ENCODE data around the gene KLRC4. TPM values are rescaled to one million over a fixed set of nuclear protein-coding genes. Genes with fewer than 3 reads are reported as not detected.

The KLRC4 gene, protein sequence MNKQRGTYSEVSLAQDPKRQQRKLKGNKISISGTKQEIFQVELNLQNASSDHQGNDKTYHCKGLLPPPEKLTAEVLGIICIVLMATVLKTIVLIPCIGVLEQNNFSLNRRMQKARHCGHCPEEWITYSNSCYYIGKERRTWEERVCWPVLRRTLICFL
- total RNA-seq, result not detected in 2 replicates

GRCh38 chr12:10409392-10409791 lies at the start of gene KLRC4:
KLRC4 (minus strand) TSS chr12:10409757; CDS start chr12:10409575, 182 bp downstream.

GRCh38 chr12:10453156-10453555 lies 43.6 kb upstream of the KLRC4 start, which contains the start of gene KLRC1:
KLRC1 (minus strand) TSS chr12:10453377; CDS start chr12:10451156, 2,221 bp downstream.

GRCh38 chr12:10435816-10436215 lies 26.3 kb upstream of the KLRC4 start, which contains the start of gene KLRC2:
KLRC2 (minus strand) TSS chr12:10436010; CDS start chr12:10435986, 24 bp downstream.

GRCh38 chr12:10420334-10420733 lies 10.8 kb upstream of the KLRC4 start, which contains the start of gene KLRC3:
KLRC3 (minus strand) TSS chr12:10420595; CDS start chr12:10420550, 45 bp downstream.

DNA sequence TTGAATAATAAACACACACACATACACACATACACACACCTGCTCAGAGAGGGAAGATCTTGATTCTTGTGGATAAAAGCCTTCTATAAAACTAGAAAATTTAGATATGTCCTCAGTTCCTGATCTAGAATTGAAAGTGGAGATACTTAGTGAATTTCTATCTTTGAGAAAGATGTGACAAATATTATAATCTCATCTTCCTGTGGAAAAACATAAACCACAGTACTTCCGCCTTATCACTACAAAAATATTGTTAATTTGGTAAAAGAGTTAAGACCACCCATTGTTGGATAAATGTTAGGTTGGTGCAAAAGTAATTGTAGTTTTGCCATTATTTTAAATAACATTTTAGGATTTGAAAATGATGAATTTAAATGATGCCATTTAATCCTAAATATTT lies 19.7 kb downstream of the KLRC4 start, which contains the start of gene KLRK1:
Gene KLRK1 (minus strand): TSS at position 138 of the 400 bp plus-strand sequence. CDS start 1,231 bp downstream, outside the sequence.

Other genes starting within 250 kb of the KLRC4 start
- gene OLR1, start 237.6 kb downstream of the KLRC4 start, total RNA-seq, result 0.04 TPM in 1 of 2 replicates, not detected in the other
- not detected in 2 replicates for gene TMEM52B, start 230.7 kb downstream of the KLRC4 start, total RNA-seq
- 9.1 and 19.6 TPM in 2 replicates for gene GABARAPL1, start 196.9 kb downstream of the KLRC4 start, total RNA-seq
- not detected in 2 replicates for gene KLRD1, start 101.9 kb downstream of the KLRC4 start, total RNA-seq
- 0.31 TPM in 1 of 2 replicates, not detected in the other for gene KLRK1, start 19.7 kb downstream of the KLRC4 start, total RNA-seq
- gene KLRC3, start 10.8 kb upstream of the KLRC4 start, total RNA-seq, result not detected in 2 replicates
- gene KLRC2, start 26.3 kb upstream of the KLRC4 start, total RNA-seq, result not detected in 2 replicates
- 0.23 and 0.30 TPM in 2 replicates for gene KLRC1, start 43.6 kb upstream of the KLRC4 start, total RNA-seq
- 4.6 and 7.0 TPM in 2 replicates for gene EIF2S3B, start 96.1 kb upstream of the KLRC4 start, total RNA-seq
- gene MAGOHB, start 203.9 kb upstream of the KLRC4 start, total RNA-seq, result 14.4 and 15.3 TPM in 2 replicates